HG03060 (cell line): ENCODE measurements around the gene KANTR.

Source experiments
- ATAC-seq: cut with Tn5 transposase; IDR thresholded peaks from one replicate; pipeline ENCODE4 v1.9.1; 2021; ENCODE audit warnings: low read depth, moderate number of reproducible peaks; ENCODE audit not compliant: unreplicated experiment

The KANTR gene, protein sequence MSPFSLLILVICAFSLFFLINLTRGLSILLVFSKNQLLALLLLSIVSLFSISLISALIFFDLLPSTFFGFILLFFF

GRCh38 chrX:53093748-53094581 is at the start of gene KANTR:
TSS of gene KANTR (plus strand) at chrX:53094142. CDS start at chrX:53124273, 30,131 bp downstream.
- peak; percentile 79 for ATAC-seq

GRCh38 chrX:53044995-53045394 is 48.9 kb upstream of the KANTR start:
- ATAC-seq = no peak

DNA sequence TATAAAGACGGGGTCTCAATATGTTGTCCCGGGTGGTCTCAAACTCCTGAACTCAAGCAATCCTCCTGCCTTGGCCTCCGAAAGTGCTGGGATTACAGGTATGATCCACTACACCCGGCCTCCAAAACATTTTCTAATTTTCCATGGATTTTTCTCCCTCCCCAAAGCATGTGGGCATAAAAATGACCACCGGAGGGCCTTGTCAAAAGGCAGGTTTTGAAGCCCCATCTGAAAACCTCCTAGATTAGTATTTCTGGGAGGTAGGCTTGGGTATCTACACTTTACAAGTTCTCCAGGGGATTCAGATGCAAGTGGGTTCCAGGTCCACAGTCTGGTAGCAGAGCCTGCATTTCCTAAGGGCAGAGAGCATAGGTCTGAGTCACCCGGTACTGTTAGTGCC is 46.7 kb upstream of the KANTR start:
- no peak for ATAC-seq

DNA sequence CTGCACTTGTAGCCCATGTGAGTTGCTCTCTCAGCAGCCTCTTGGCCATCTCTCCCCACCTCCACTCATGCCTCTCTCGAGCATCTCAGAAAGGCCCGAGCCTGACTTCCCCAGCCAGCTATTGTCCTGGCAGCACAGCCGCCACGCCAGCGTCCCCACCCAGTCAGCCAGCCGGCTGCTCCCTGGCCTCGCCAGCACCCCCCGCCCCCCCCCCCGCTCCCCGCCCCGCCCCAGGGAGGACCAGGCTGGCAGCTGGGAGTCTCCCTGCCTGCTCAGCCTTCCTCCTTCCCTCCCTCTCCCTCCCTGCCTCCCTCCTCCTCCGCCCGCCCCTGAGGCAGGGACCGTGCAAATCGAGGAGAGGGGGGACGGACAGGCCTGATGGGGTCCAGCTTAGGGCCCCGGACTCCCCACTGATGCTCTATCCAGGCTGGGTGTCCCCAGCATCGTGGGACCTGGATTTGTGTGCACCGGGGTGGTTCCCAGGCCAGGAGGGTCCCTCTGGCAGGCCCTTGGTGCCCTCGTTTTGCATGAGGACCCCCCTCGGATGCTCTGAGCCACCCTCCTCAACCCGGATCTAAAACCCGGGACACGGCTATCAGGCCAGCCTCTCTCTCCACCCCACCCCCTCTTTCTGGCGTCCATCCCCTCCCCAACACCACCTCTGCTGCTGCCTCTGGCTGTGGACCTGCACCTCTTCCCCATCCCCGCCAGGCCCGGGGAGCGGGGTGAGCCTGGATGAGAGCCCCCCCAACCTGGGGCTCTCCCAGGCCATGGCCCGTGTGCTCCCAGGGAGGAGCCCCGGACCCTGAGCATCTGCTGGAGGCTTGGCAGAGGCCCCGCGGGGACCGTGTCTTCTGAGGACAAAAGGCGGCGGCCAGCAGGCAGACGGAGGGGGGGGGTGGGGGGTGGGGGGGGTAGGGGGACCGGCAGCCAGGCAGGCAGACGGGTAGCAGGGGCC is 45.5 kb upstream of the KANTR start, which contains the start of gene GPR173:
GPR173 (plus strand) TSS at position 621 of the 958 bp plus-strand sequence. CDS start 27,833 bp downstream, outside the sequence.
- ATAC-seq = no peak

GRCh38 chrX:53049127-53049517 is 44.8 kb upstream of the KANTR start:
- ATAC-seq = no peak

DNA sequence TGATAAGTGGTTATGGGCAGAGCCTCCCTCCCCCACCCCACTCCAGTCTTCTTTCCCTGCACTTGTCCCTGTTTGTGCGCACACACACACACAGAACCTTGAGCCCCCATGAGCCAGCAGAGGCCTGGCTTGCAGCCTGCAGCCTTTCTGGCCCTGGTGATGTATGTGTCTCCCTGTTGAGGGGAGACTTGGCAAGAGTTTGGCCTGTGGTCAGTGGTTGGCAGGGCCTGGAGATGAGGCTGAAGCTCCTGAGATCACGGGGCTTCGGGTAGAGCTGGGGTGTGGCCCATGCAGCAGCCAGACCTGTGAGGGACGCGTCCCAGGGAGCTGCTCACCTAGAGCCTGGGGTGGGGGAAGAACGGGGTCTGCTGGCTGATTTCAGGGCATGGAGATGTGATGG is 43.1 kb upstream of the KANTR start:
- ATAC-seq = no peak

DNA sequence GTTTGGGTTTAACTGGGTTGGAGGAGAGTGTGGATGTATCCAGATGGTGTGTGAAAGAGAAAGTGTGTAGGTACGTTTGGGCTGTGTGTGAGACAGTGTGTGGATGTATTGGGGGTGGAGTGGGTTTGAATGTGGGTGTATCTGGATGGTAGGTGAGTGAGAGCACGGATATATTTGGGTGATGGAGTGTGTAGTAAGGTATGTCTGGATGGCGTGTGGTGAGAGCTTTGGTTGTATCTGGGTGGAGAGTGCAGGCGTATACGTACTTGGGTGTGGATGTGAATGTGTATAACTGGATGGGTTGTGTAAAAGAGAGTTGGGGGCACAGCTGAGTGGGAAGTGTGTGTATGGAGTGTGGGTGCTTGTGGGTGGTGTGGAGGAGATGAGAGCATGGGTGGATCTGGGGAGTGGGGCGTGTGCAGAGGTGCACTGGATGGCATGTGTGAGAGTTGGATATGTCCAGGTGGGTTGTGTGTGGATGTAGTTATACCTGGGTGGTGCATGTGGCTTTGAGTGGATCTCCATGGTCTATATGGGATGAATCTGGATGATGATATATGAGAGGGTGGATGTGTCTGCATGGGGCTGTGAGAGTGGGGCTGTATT is 38.6 kb upstream of the KANTR start:
- ATAC-seq = no peak

- ATAC-seq = no peak
Measured at GRCh38 chrX:53056292-53056691, 37.6 kb upstream of the KANTR start.

DNA sequence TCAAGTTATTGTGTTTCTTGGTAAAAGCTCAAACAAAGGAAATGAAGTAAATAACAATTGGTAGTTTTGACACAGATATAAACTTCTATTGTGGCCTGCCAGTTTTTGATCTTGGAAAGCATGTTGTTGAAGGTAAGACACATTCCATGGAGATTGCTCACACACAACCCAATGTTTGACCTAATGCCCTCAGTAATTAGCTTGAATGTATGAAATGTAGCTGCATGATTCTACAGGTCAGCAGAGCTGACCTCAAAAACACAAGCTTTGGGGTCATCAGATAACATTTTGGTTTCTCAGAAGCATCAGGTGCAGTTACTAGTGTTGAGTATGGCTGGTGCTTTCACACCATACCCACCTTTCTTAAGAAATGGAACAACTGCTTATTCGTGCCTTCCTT is 28.8 kb upstream of the KANTR start:
- no peak for ATAC-seq

DNA sequence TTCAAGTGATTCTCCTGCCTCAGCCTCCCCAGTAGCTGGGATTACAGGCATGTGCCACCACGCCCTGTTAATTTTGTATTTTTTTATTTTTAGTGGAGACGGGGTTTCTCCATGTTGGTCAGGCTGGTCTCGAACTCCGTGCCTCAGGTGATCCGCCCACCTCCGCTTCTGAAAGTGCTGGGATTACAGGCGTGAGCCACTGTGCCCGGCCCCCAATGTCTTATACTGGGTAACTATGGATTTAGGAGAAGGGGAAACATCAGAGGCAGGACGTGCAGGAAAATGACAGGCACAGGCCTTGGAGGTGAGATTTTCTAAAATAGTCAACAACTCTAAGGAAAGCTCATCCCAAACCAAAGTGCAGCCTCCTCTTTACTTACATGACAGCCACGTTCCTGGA is 22.9 kb upstream of the KANTR start:
- ATAC-seq = no peak

GRCh38 chrX:53071604-53072417 is 22.1 kb upstream of the KANTR start:
- peak; percentile 72 for ATAC-seq

- ATAC-seq = no peak
Measured at GRCh38 chrX:53072418-53073114, 21.4 kb upstream of the KANTR start.

- ATAC-seq = no peak
Measured at GRCh38 chrX:53073115-53073586, 20.8 kb upstream of the KANTR start.

DNA sequence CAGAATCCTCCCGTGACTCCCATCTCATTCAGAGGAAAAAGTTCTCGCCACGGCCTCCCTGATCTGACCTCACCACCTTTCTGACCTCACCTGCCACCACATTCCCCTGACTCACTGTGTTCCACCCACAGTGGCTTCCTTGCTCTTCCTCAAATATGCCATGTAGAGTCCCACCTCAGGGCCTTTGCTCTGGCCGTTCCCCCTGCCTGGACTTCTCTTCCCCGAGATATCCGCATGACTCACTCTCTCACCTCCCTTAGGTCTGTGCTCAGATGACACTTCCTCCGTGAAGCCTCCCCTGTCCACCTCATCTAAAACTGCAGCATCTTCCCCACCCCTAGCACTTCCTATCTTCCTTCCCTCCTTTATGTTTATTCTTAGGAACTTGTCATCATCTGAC is 18.9 kb upstream of the KANTR start:
- no peak for ATAC-seq

- no peak for ATAC-seq
Measured at GRCh38 chrX:53076671-53077070, 17.3 kb upstream of the KANTR start.

GRCh38 chrX:53077207-53078197 is 16.4 kb upstream of the KANTR start:
- ATAC-seq = no peak

DNA sequence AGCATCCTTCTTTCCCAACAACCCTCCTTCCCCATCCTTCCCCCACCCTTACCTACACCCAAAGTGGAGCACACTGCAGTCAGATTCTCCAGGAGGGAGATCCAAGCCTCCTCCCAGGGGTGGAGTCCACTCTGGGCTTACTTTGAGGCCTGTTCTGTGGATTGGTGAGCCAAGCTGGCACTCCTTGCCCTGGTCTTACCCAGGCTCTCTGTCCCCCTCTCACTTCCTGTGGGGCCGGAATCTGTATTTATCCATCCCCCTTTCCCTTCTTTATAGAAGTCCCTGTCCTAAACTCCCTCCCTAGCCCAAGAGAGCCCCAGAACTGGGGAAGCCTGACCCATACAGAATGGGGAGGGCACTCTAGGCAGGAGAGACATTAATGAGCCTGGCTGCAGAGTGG is 15.0 kb upstream of the KANTR start:
- ATAC-seq = no peak
